NAMALWA (cell line): ENCODE results near the gene RUNX3.
"Not testable (repeated sequence)": the region's sequence is repeated elsewhere in the genome, so short reads cannot be mapped to it uniquely, and the experiment has no call there.

ENCODE experiments used
- DNase-seq: peaks from one replicate; pipeline ENCODE4 v3.0.0-alpha.2; 2015; ENCODE audit warnings: low spot score

RUNX3 gene

GRCh38 chr1:24900486-24900849, 29.6 kb downstream of the RUNX3 start:
- DNase-seq = no peak

- DNase-seq = no peak
Measured at GRCh38 chr1:24899581-24900485, 30.2 kb downstream of the RUNX3 start.

GRCh38 chr1:24898909-24899439, 31.1 kb downstream of the RUNX3 start:
- DNase-seq = no peak

- peak; percentile 54 for DNase-seq
Measured at GRCh38 chr1:24898152-24898908, 31.7 kb downstream of the RUNX3 start.

GRCh38 chr1:24897263-24898151, 32.6 kb downstream of the RUNX3 start:
- DNase-seq = no peak

- DNase-seq = no peak
Measured at GRCh38 chr1:24896596-24897262, 33.3 kb downstream of the RUNX3 start.

- DNase-seq = no peak
Measured at GRCh38 chr1:24896176-24896575, 33.9 kb downstream of the RUNX3 start.

GRCh38 chr1:24895511-24895910, 34.6 kb downstream of the RUNX3 start:
- DNase-seq = no peak

- DNase-seq = no peak
Measured at GRCh38 chr1:24894002-24894401, 36.1 kb downstream of the RUNX3 start.

- DNase-seq = no peak
Measured at GRCh38 chr1:24893431-24893830, 36.6 kb downstream of the RUNX3 start.

- no peak for DNase-seq
Measured at GRCh38 chr1:24892188-24893153, 37.6 kb downstream of the RUNX3 start.

- not testable (repeated sequence) for DNase-seq
Measured at GRCh38 chr1:24891367-24891766, 38.7 kb downstream of the RUNX3 start.

- no peak for DNase-seq
Measured at GRCh38 chr1:24890887-24891286, 39.2 kb downstream of the RUNX3 start.

GRCh38 chr1:24888971-24889676, 41.0 kb downstream of the RUNX3 start:
- no peak for DNase-seq

GRCh38 chr1:24888061-24888970, 41.8 kb downstream of the RUNX3 start:
- DNase-seq = no peak

- no peak for DNase-seq
Measured at GRCh38 chr1:24886241-24886640, 43.8 kb downstream of the RUNX3 start.

- no peak for DNase-seq
Measured at GRCh38 chr1:24884751-24885150, 45.3 kb downstream of the RUNX3 start.

GRCh38 chr1:24881034-24881433, 49.0 kb downstream of the RUNX3 start:
- DNase-seq = no peak
